ENCODE data around the gene TM7SF3. TPM values are rescaled to one million over a fixed set of nuclear protein-coding genes. Genes with fewer than 3 reads are reported as not detected.
"Not testable (repeated sequence)": the region's sequence is repeated elsewhere in the genome, so short reads cannot be mapped to it uniquely, and the experiment has no call there.

The TM7SF3 gene
- total RNA-seq, 1 donor from 2014 or later = 90.1 TPM

- FAIRE-seq; DNase-seq (ENCODE audit: low spot score in 2 of 2): not testable (repeated sequence)
Observed at GRCh38 chr12:27017163-27017823, 3.1 kb upstream of the TM7SF3 start.

- no peak for DNase-seq (ENCODE audit: low spot score in 2 of 2)
- no peak for FAIRE-seq
Observed at GRCh38 chr12:27015730-27016076, 1.5 kb upstream of the TM7SF3 start.

- DNase-seq (ENCODE audit: low spot score in 2 of 2) = no peak
- no peak for FAIRE-seq
Observed at GRCh38 chr12:27014859-27015729, 910 bp upstream of the TM7SF3 start.

- no peak for FAIRE-seq
- DNase-seq (ENCODE audit: low spot score in 2 of 2) = peak in 1 of 2 donors; percentile 10
Observed at GRCh38 chr12:27013611-27014084, 536 bp downstream of the TM7SF3 start.

GRCh38 chr12:27012982-27013255, 1.3 kb downstream of the TM7SF3 start:
- no peak for FAIRE-seq

GRCh38 chr12:27012239-27012981, 1.8 kb downstream of the TM7SF3 start:
- DNase-seq (ENCODE audit: low spot score in 2 of 2) (no peak), FAIRE-seq (no peak)

More at GRCh38 chr12:27012982-27013255, 1.3 kb downstream of the TM7SF3 start:
- DNase-seq (ENCODE audit: low spot score in 2 of 2) = no peak

GRCh38 chr12:27009881-27010301, 4.3 kb downstream of the TM7SF3 start:
- no peak for FAIRE-seq
- no peak for DNase-seq (ENCODE audit: low spot score in 2 of 2)

GRCh38 chr12:27008081-27008480, 6.1 kb downstream of the TM7SF3 start:
- DNase-seq (ENCODE audit: low spot score in 2 of 2) (no peak), FAIRE-seq (no peak)

GRCh38 chr12:27006797-27007467, 7.3 kb downstream of the TM7SF3 start:
- FAIRE-seq = no peak
- no peak for DNase-seq (ENCODE audit: low spot score in 2 of 2)

GRCh38 chr12:27005495-27005894, 8.7 kb downstream of the TM7SF3 start:
- DNase-seq (ENCODE audit: low spot score in 2 of 2) (no peak), FAIRE-seq (no peak)

- DNase-seq (ENCODE audit: low spot score in 2 of 2) (no peak), FAIRE-seq (no peak)
Observed at GRCh38 chr12:27003421-27004381, 10.5 kb downstream of the TM7SF3 start.

- no peak for DNase-seq (ENCODE audit: low spot score in 2 of 2)
- no peak for FAIRE-seq
Observed at GRCh38 chr12:27002141-27002540, 12.0 kb downstream of the TM7SF3 start.

- FAIRE-seq = no peak
- DNase-seq (ENCODE audit: low spot score in 2 of 2) = no peak
Observed at GRCh38 chr12:27001663-27002062, 12.5 kb downstream of the TM7SF3 start.

GRCh38 chr12:27000961-27001360, 13.2 kb downstream of the TM7SF3 start:
- DNase-seq (ENCODE audit: low spot score in 2 of 2) (no peak), FAIRE-seq (no peak)

GRCh38 chr12:26997003-26997402, 17.2 kb downstream of the TM7SF3 start:
- no peak for FAIRE-seq
- DNase-seq (ENCODE audit: low spot score in 2 of 2) = no peak

GRCh38 chr12:26995706-26996105, 18.5 kb downstream of the TM7SF3 start:
- DNase-seq (ENCODE audit: low spot score in 2 of 2) = no peak
- FAIRE-seq = no peak

GRCh38 chr12:26994109-26994508, 20.1 kb downstream of the TM7SF3 start:
- DNase-seq (ENCODE audit: low spot score in 2 of 2) (no peak), FAIRE-seq (no peak)

- no peak for FAIRE-seq
- no peak for DNase-seq (ENCODE audit: low spot score in 2 of 2)
Observed at GRCh38 chr12:26991826-26992225, 22.4 kb downstream of the TM7SF3 start.

GRCh38 chr12:26989873-26990272, 24.3 kb downstream of the TM7SF3 start:
- DNase-seq (ENCODE audit: low spot score in 2 of 2) = no peak
- no peak for FAIRE-seq

GRCh38 chr12:26988703-26989102, 25.5 kb downstream of the TM7SF3 start:
- DNase-seq (ENCODE audit: low spot score in 2 of 2) (no peak), FAIRE-seq (no peak)

All from frontal cortex (tissue), 4 donors.